DMS 273 (cell line): ENCODE measurements around the gene RET.
A peak's percentile ranks its signal among the peaks of the same experiment; 100 is the strongest.

Source experiments
- DNase-seq: peaks from one replicate; lab custom pipeline; 2025; ENCODE audit not compliant: unreplicated experiment; lab: John Stamatoyannopoulos, UW

The RET gene

GRCh38 chr10:43061760-43062159, 15.1 kb upstream of the RET start:
- no peak for DNase-seq

- no peak for DNase-seq
Measured at GRCh38 chr10:43062402-43063160, 14.3 kb upstream of the RET start.

- no peak for DNase-seq
Measured at GRCh38 chr10:43064331-43065075, 12.4 kb upstream of the RET start.

- DNase-seq: no peak
Measured at GRCh38 chr10:43065234-43065633, 11.6 kb upstream of the RET start.

GRCh38 chr10:43065761-43066160, 11.1 kb upstream of the RET start:
- no peak for DNase-seq

GRCh38 chr10:43066481-43066880, 10.4 kb upstream of the RET start:
- DNase-seq: no peak

GRCh38 chr10:43067391-43068135, 9.3 kb upstream of the RET start:
- no peak for DNase-seq

GRCh38 chr10:43068136-43068395, 8.8 kb upstream of the RET start:
- DNase-seq: no peak

- DNase-seq: no peak
Measured at GRCh38 chr10:43068471-43069210, 8.2 kb upstream of the RET start.

- no peak for DNase-seq
Measured at GRCh38 chr10:43069211-43069515, 7.7 kb upstream of the RET start.

GRCh38 chr10:43069579-43069978, 7.3 kb upstream of the RET start:
- DNase-seq: no peak

- DNase-seq: no peak
Measured at GRCh38 chr10:43070121-43071085, 6.5 kb upstream of the RET start.

GRCh38 chr10:43071865-43072650, 4.8 kb upstream of the RET start:
- DNase-seq: no peak

GRCh38 chr10:43073191-43073590, 3.7 kb upstream of the RET start:
- DNase-seq: no peak

- DNase-seq: no peak
Measured at GRCh38 chr10:43073721-43074120, 3.1 kb upstream of the RET start.

- DNase-seq: no peak
Measured at GRCh38 chr10:43074409-43074808, 2.5 kb upstream of the RET start.

GRCh38 chr10:43074827-43075611, 1.9 kb upstream of the RET start:
- no peak for DNase-seq

- peak; percentile 37 for DNase-seq
Measured at GRCh38 chr10:43075612-43076003, 1.3 kb upstream of the RET start.

GRCh38 chr10:43076311-43076875, 476 bp upstream of the RET start:
- DNase-seq: peak; percentile 43
